ENCODE results near the gene FAM3A. TPM values are rescaled to one million over a fixed set of nuclear protein-coding genes. Genes with fewer than 3 reads are reported as not detected.

FAM3A gene, protein sequence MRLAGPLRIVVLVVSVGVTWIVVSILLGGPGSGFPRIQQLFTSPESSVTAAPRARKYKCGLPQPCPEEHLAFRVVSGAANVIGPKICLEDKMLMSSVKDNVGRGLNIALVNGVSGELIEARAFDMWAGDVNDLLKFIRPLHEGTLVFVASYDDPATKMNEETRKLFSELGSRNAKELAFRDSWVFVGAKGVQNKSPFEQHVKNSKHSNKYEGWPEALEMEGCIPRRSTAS
- total RNA-seq (2014; rRNA removed; shearing (Covaris generic)) = 43.0 and 45.9 TPM in 2 replicates

DNA sequence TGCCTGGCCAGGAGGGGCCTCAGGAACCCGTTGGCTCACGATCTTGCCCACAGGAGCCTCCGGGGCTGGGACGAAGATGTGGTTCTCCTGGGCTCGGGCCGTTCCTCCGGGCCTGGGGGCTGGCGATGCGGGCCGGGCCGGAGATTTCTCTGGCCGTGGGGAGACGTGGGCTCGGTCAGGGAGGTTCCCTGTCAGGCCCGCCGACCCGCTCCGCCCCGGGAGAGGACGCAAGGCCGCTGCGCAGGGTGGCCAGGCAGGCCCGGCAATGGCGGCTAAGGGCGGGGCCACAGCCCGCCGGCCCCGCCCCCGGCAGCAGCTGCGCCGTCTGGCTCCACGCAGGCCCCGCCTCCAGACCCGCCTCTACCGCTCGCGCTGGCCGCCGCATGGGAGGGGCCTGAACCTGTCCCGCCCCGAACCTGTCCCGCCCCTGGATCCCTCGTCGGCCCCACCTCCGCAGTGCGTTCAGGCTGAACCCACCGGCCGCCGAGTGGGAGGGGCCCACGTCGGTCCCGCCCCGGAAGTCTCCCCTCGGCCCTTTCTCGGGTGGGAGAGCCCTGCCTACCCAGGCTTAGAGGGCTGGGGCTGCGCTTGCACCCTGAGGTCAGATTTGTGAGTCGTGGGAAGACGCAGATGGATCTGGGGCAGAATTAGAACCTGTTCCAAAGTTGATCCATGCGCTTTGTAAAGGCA lies at the start of gene FAM3A:
FAM3A (minus strand) TSS at position 267 of the 690 bp plus-strand sequence. CDS start 460 bp downstream, outside the sequence.

DNA sequence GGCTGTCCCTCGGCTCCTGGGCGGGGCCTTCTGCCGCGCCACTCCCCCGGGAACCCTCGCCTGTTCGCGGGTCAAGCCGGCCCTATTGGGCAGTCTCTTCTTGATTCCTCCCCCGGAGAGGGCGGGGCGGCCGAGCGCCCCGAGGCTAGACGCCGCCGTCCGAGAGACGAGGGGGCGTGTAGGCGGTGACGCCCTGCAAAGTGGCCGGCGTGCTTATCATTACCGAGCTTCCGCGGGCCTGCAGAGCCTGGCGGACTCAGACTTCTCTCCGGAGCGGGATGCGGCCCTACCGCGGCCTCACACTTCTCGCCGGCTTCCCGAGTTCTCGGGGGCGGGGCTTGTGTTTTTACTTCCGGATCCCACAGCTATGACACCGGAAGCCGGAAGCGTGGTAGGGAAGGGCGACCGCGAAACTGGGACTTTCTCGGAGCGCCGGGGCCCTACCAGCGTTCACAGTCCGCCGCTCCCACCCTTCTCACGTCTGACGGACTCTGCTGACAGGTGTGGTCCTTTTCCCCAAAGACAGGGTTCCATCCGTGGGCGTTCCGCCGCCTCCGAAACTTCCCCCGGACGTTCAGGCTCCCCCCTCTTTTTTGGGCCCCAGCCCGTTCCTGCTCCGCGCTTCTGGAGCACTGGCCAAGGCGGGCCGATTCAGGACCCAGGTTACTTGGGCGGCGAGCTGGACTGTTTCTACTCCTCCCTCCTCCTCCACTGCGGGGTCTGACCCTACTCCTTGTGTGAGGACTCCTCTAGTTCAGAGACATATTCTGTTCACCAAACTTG lies 31.4 kb upstream of the FAM3A start, which contains the start of gene IKBKG:
IKBKG (plus strand) TSS at position 376 of the 783 bp plus-strand sequence. CDS start 4,383 bp downstream, outside the sequence.

DNA sequence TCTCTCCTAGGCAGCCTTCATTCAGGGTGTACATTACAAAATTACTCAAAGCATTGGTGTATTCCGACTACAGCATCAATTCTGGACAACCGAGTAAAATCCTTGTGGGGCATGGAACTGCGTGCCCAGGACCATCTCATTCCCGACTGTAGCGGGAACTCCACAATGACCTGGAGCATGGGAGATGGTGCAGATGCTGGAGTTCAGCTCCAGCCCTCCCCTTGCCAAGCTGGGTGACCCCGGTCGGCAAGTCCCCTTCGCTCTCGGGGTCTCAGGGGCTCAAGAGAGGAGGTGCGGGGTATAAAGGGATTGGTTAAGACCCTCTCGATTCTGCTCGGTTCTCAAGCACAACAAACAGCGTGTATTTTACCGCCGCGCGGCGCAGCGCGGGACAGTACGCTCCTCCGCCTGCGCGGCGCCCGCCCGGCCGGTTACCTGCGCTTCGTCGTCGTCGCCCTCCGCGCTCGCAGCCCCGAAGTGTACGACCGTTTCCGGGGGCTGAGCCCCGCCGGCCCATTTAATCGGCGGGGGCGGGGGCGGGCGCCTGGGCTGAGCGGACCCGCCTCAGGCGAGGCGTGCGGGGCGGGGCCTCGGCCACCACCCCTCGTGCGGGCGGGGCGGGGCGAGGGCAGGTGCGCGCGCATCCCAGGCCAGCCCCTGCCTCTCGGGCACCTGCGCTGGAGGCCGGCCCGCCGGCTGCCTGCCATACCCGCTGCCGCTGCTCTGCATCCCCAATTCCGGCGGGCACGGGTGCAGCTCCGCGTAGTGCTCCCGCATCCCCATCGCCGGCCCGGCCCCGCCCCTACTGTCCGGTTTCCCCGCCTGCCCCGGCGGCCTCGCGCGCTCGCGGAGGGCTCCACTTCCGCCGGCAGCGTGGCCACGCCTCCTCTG lies 30.6 kb upstream of the FAM3A start, which contains the start of gene G6PD:
G6PD (minus strand) TSS at position 493 of the 891 bp plus-strand sequence. CDS start 691 bp downstream, outside the sequence.

DNA sequence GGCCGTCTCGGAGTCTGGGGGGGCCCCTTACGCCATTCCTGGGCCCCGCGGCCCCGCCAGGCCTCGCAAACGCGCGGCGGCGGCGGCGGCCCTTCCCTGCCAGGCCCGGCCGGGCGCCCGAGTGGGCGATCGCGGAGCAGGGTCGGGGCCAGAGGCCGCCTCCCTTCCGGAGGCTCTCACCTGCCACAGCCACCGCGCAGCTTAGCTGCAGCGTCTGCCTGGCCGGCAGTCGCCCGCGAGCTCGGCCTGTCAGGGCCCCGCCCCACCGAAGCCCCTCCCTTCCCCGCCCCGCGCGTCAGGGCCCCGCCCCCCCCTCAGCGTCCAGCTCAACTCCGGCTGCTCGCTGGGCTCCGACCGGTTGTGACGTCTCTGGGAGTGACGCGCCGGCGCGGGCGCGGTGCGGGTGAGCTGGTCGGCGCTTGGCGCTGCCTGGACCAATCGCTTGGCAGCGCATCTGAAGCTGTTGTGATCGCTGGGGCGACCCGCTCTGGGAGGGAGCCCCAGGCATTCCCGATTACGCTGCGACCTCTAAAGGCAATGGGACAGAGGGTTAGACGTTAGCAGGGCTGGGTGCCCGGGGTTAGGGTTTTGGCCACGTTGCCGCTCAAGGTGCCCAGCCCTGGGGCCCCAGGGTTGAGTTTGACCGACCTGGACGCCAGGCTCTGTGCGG lies 25.5 kb downstream of the FAM3A start, which contains the start of gene SLC10A3:
SLC10A3 (minus strand) TSS at position 216 of the 670 bp plus-strand sequence. CDS start 1,689 bp downstream, outside the sequence.

DNA sequence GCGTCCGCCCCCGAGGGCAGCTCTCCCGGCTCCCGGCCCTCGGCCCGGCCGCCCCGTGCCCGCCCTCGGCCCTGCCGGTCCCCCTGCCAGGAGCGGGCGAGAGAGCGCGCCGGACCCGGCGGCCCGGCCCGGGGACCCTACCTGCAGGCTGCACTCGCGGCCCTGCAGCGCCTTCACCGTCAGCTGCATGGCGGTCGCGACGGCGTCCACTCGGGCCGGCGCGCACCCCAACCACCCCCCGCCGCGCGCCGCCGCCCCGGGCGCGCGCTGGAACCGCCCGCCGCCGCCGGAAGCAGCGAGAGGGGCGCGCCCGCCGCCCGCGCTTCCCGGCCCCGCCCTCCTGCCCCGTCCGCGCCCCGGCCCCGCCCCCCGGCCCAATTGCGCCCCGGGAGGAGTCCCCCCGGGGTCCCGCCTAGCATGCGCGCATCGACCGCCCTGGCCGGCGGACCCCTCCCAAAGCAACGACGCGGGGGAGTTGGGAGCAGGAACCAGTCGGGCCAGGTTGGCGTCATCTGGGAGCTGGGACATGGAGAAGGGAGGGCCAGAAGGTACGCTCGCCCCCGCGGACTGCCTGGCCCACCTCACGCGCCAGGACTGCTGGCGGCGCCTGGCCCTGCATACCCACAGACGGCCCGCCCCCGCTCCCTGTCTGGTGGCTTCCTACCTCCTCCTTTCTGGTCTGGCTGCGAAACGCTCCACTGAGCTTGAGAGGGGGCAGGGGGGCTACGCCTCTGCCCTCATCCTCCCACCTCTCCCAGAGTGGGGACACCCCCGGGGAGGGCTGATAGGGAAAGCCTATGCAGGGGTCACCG lies 29.4 kb downstream of the FAM3A start, which contains the start of gene UBL4A:
UBL4A (minus strand) TSS at position 220 of the 812 bp plus-strand sequence; CDS start at position 189, 31 bp downstream.

DNA sequence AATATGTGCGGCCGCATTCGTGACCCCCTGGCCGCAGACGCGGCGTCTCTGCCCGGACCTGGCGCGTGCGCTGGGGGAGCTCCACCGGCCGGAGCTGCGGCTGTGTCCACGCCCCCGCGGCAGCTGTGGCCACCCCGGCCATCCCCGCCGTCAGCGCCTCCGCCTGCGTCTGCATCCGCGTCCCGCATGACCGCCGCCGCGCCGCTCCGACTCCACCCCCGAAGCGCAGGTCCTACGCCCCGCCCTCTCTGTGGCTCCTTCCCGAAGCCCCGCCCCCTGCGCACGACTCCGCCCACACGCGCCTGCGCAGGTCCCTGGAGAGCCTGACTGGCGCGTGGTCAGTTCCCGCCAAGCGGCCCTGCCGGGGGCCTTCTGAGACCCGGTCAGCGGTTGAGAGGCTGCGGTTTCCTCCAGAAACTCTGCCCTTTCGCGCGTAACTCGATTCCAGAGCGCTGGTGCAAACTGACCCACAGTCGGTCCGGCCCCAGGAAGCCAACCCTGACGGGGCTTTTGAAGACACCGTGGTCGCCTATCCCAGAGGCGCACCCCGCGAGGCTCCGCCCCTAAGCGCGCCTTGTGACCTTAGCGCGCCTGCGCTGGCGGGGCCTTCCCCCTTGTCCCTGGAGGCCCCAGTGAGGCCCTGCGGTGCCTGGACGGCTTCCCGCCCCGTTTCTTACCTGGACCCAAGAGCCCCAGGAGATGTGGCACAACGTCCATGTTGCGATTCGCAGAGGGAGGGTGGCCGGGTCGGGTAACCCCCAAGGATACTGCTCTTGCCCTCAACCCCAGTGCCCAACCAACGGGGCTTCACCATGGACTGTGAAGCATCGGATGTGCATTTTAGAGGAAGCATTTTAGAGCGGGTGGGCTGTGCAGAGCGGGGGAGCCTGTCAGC lies 37.1 kb downstream of the FAM3A start, which contains the start of gene LAGE3:
LAGE3 (minus strand) TSS at position 554 of the 895 bp plus-strand sequence; CDS start at position 188, 366 bp downstream.

DNA sequence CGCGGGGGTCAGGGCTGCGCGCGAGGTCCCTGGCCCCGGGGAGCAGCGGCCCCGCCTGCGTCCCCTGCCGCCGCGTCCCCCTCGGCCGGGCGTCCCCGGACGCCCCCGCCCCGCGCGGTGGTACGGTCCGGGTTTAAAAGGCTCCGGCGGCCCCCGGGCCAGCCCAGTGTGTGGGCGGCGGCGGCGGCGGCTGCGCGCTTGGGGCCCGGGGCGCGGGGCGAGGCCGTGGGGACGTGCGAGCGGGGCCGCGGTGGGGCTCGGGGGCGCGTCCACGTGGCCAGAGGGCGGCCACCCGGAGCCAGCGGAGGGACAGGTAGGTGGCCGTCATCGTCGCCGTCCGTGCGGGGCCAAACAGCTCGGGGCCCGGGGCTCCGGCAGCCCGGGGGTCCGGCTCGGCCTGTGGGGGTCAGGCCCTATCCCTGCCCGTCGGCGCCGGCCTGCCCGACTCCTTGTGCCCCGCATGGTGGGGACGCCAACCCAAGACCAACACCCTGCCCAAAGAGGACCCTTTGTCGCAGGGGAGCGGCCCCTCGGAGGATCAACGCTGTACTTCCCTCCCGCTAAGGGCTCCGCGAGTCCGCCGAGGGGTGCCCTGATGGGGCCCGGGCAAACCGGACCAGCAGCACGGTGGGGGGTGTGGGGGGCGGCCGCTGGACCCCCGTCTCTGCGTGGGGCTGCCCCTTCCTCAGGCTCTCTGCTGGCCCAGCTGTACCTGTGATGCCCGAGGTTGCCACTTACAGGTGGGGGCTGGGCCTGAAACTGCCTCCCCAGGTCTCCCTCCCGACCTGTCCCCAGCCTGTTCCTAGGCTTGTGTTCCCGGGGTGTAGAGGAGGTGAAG lies 57.7 kb downstream of the FAM3A start, which contains the start of gene PLXNA3:
PLXNA3 (plus strand) TSS at position 166 of the 838 bp plus-strand sequence. CDS start 1,903 bp downstream, outside the sequence.

Small RNAs within 50 kb of the gene (small RNA-seq; reads per million reads assigned to genes)
- not detected for gene RN7SL697P

Other genes starting within 250 kb of the FAM3A start
- 0.08 TPM in 1 of 2 replicates, not detected in the other for gene TEX28, start 221.1 kb downstream of the FAM3A start, total RNA-seq (2014; rRNA removed; shearing (Covaris generic))
- not detected in 2 replicates for gene TKTL1, start 220.4 kb downstream of the FAM3A start, total RNA-seq (2014; rRNA removed; shearing (Covaris generic))
- 1,311 and 1,391 TPM in 2 replicates for gene FLNA, start 141.6 kb downstream of the FAM3A start, total RNA-seq (2014; rRNA removed; shearing (Covaris generic))
- gene EMD, start 136.9 kb downstream of the FAM3A start, total RNA-seq (2014; rRNA removed; shearing (Covaris generic)) = 22.3 and 36.3 TPM in 2 replicates
- gene RPL10, start 117.9 kb downstream of the FAM3A start, total RNA-seq (2014; rRNA removed; shearing (Covaris generic)) = 3,309 and 3,903 TPM in 2 replicates
- gene DNASE1L1, start 107.0 kb downstream of the FAM3A start, total RNA-seq (2014; rRNA removed; shearing (Covaris generic)) = 28.8 and 32.3 TPM in 2 replicates
- gene TAFAZZIN, start 104.7 kb downstream of the FAM3A start, total RNA-seq (2014; rRNA removed; shearing (Covaris generic)) = 27.1 and 34.7 TPM in 2 replicates
- gene ATP6AP1, start 87.6 kb downstream of the FAM3A start, total RNA-seq (2014; rRNA removed; shearing (Covaris generic)) = 37.5 and 48.8 TPM in 2 replicates
- gene GDI1, start 79.1 kb downstream of the FAM3A start, total RNA-seq (2014; rRNA removed; shearing (Covaris generic)) = 111 and 121 TPM in 2 replicates
- gene FAM50A, start 72.1 kb downstream of the FAM3A start, total RNA-seq (2014; rRNA removed; shearing (Covaris generic)) = 68.2 and 70.8 TPM in 2 replicates
- 6.0 and 9.8 TPM in 2 replicates for gene PLXNA3, start 58.0 kb downstream of the FAM3A start, total RNA-seq (2014; rRNA removed; shearing (Covaris generic))
- 35.6 and 38.9 TPM in 2 replicates for gene LAGE3, start 37.0 kb downstream of the FAM3A start, total RNA-seq (2014; rRNA removed; shearing (Covaris generic))
- 55.6 and 59.8 TPM in 2 replicates for gene UBL4A, start 29.6 kb downstream of the FAM3A start, total RNA-seq (2014; rRNA removed; shearing (Covaris generic))
- 23.3 and 28.2 TPM in 2 replicates for gene SLC10A3, start 25.6 kb downstream of the FAM3A start, total RNA-seq (2014; rRNA removed; shearing (Covaris generic))
- gene G6PD, start 30.6 kb upstream of the FAM3A start, total RNA-seq (2014; rRNA removed; shearing (Covaris generic)) = 66.1 and 71.8 TPM in 2 replicates
- gene IKBKG, start 31.4 kb upstream of the FAM3A start, total RNA-seq (2014; rRNA removed; shearing (Covaris generic)) = 19.2 and 20.7 TPM in 2 replicates
- gene CTAG1A, start 68.9 kb upstream of the FAM3A start, total RNA-seq (2014; rRNA removed; shearing (Covaris generic)) = 581 and 722 TPM in 2 replicates
- gene CTAG1B, start 103.0 kb upstream of the FAM3A start, total RNA-seq (2014; rRNA removed; shearing (Covaris generic)) = 22.1 and 66.2 TPM in 2 replicates
- 2.5 TPM in 2 replicates for gene CTAG2, start 137.3 kb upstream of the FAM3A start, total RNA-seq (2014; rRNA removed; shearing (Covaris generic))
- gene GAB3, start 234.8 kb upstream of the FAM3A start, total RNA-seq (2014; rRNA removed; shearing (Covaris generic)) = 0.04 and 0.24 TPM in 2 replicates
- gene DKC1, start 246.6 kb upstream of the FAM3A start, total RNA-seq (2014; rRNA removed; shearing (Covaris generic)) = 136 and 142 TPM in 2 replicates